Caki2 (cell line): ENCODE data around the gene MOK. TPM values are rescaled to one million over a fixed set of nuclear protein-coding genes. Genes with fewer than 3 reads are reported as not detected.

Experiments used
- DNase-seq: peaks from one replicate; pipeline ENCODE4 v3.0.0-alpha.2; 2015; ENCODE audit warnings: low read depth
- in situ Hi-C: cut with HindIII; loops from 2 replicates; pipeline ENCODE4 v1.10.0; 2016; ENCODE audit warnings: low sequenced_read_pairs, low pct_unique_long_range_greater_than_20kb, mixed read lengths
- total RNA-seq: library from RNA; depleted of rRNA; stranded (reverse); fragments of >200 nt; shearing (Covaris generic); gene quantifications from 2 replicates; pipeline ENCODE4 v1.2.3, GENCODE V29; 2014; ENCODE audit warnings: low replicate concordance

MOK gene
- total RNA-seq, 1 experiment from 2014 or later, result 41.9 TPM

GRCh38 chr14:102218688-102219087 lies 86.3 kb downstream of the MOK start:
- in situ Hi-C loops, result no loop called here
- no peak for DNase-seq

- in situ Hi-C loops, result no loop called here
- no peak for DNase-seq
These were observed 87.0 kb downstream of the MOK start for GRCh38 chr14:102217987-102218421.

- in situ Hi-C loops, result no loop called here
These were observed 87.6 kb downstream of the MOK start for GRCh38 chr14:102217399-102217798.

GRCh38 chr14:102215576-102216250 lies 89.3 kb downstream of the MOK start:
- no peak for DNase-seq
- in situ Hi-C loops, result no loop called here

More at GRCh38 chr14:102217399-102217798, 87.6 kb downstream of the MOK start:
- DNase-seq, result no peak

GRCh38 chr14:102215071-102215470 lies 89.9 kb downstream of the MOK start:
- in situ Hi-C loops, result no loop called here
- no peak for DNase-seq

- DNase-seq, result no peak
- in situ Hi-C loops, result no loop called here
These were observed 90.8 kb downstream of the MOK start for GRCh38 chr14:102213984-102214658.

GRCh38 chr14:102213470-102213869 lies 91.5 kb downstream of the MOK start:
- in situ Hi-C loops, result no loop called here
- no peak for DNase-seq

GRCh38 chr14:102212845-102213244 lies 92.1 kb downstream of the MOK start:
- in situ Hi-C loops, result no loop called here
- no peak for DNase-seq

- in situ Hi-C loops, result no loop called here
- DNase-seq, result no peak
These were observed 92.6 kb downstream of the MOK start for GRCh38 chr14:102212356-102212755.

GRCh38 chr14:102211240-102211639 lies 93.7 kb downstream of the MOK start:
- DNase-seq, result no peak
- in situ Hi-C loops, result no loop called here

- in situ Hi-C loops, result no loop called here
- DNase-seq, result no peak
These were observed 94.4 kb downstream of the MOK start for GRCh38 chr14:102210421-102211042.

GRCh38 chr14:102209224-102209966 lies 95.6 kb downstream of the MOK start:
- peak; percentile 79 for DNase-seq
- in situ Hi-C loops, result no loop called here

- no peak for DNase-seq
- in situ Hi-C loops, result no loop called here
These were observed 96.2 kb downstream of the MOK start for GRCh38 chr14:102208741-102209140.

GRCh38 chr14:102207831-102208365 lies 97.1 kb downstream of the MOK start:
- in situ Hi-C loops, result no loop called here
- DNase-seq, result no peak

GRCh38 chr14:102206918-102207317 lies 98.0 kb downstream of the MOK start:
- in situ Hi-C loops, result no loop called here
- DNase-seq, result no peak

- DNase-seq, result no peak
- in situ Hi-C loops, result no loop called here
These were observed 99.4 kb downstream of the MOK start for GRCh38 chr14:102205560-102205959.

- DNase-seq, result no peak
- in situ Hi-C loops, result no loop called here
These were observed 101.6 kb downstream of the MOK start for GRCh38 chr14:102203382-102203781.

GRCh38 chr14:102202944-102203343 lies 102.0 kb downstream of the MOK start:
- in situ Hi-C loops, result no loop called here
- DNase-seq, result no peak

GRCh38 chr14:102201776-102202175 lies 103.2 kb downstream of the MOK start:
- in situ Hi-C loops, result no loop called here

More at GRCh38 chr14:102201776-102202175, 103.2 kb downstream of the MOK start:
- no peak for DNase-seq
